Lung (tissue), 12 donors: ENCODE measurements around the gene CAMK1D. TPM values are rescaled to one million over a fixed set of nuclear protein-coding genes. Genes with fewer than 3 reads are reported as not detected.

Experiments
- ATAC-seq: fragments of 200-7000 bp; cut with Tn5 transposase; one replicate; pipeline ENCODE4 v1.9.1; 2020; ENCODE audit warnings: moderate number of reproducible peaks; ENCODE audit not compliant: insufficient read depth, low FRiP score
- DNase-seq, 3 donors: peaks; one replicate each; pipeline ENCODE4 v3.0.0-alpha.2; 2013 to 2017
- H3K27ac ChIP-seq, 2 donors: one replicate each; pipeline ENCODE4 v1.5.1; 2013; ENCODE audit warnings: mild to moderate bottlenecking in 2 of 2, moderate library complexity in 2 of 2, control low read depth in 1 of 2, inconsistent platforms in 1 of 2, low read depth in 1 of 2, low read length in 1 of 2
- H3K27me3 ChIP-seq, 3 donors: one replicate each; pipeline ENCODE4 v1.5.1; 2013; ENCODE audit warnings: low read length in 2 of 3; ENCODE audit not compliant: control insufficient read depth in 3 of 3, insufficient read depth in 3 of 3
- H3K36me3 ChIP-seq, 4 donors: one replicate each; pipeline ENCODE4 v1.5.1; 2013; ENCODE audit warnings: low read length in 4 of 4, mild to moderate bottlenecking in 1 of 4, moderate library complexity in 1 of 4; ENCODE audit not compliant: control insufficient read depth in 4 of 4, insufficient read depth in 4 of 4
- H3K4me1 ChIP-seq, 5 donors: one replicate each; pipeline ENCODE4 v1.5.1; 2013; ENCODE audit warnings: low read length in 5 of 5, mild to moderate bottlenecking in 2 of 5, moderate library complexity in 1 of 5; ENCODE audit not compliant: control insufficient read depth in 5 of 5, insufficient read depth in 5 of 5
- H3K4me3 ChIP-seq: one replicate; pipeline ENCODE4 v1.5.1; 2013; ENCODE audit warnings: mild to moderate bottlenecking, control low read depth, moderate library complexity
- H3K9ac ChIP-seq, 2 donors: one replicate each; pipeline ENCODE4 v1.5.1; 2013; ENCODE audit warnings: low read length in 2 of 2, control low read depth in 1 of 2; ENCODE audit not compliant: insufficient read depth in 1 of 2
- H3K9me3 ChIP-seq, 4 donors: one replicate each; pipeline ENCODE4 v1.5.1; 2013; ENCODE audit warnings: low read length in 3 of 4, mild to moderate bottlenecking in 1 of 4, moderate library complexity in 1 of 4; ENCODE audit not compliant: control insufficient read depth in 4 of 4, insufficient read depth in 3 of 4
- WGBS, 2 donors: extraction: QIAGEN DNeasy Blood & Tissue Kit; methylation state at CpG; one replicate each; pipeline ENCODE4 v1.1.7; 2013; 5-methylcytosine and 5-hydroxymethylcytosine counted together
- polyA plus RNA-seq, 2 donors: library from polyadenylated mRNA; stranded (reverse); fragments of 200-250 nt; gene quantifications; one replicate each; pipeline ENCODE4 v1.2.1, GENCODE V29; 2013
- total RNA-seq, 2 donors: library from RNA; depleted of rRNA in 1 of 2; stranded (reverse); fragments of >200 nt in 1 of 2; gene quantifications; one replicate each; pipeline ENCODE4 v1.2.1, GENCODE V29; 2014 to 2021
- TF ChIP-seq, protein P1 (sequence below): IDR thresholded peaks from 2 replicates; pipeline ENCODE4 v1.5.1; 2012; ENCODE audit warnings: mild to moderate bottlenecking; ENCODE audit errors: control extremely low read depth, extremely low read depth
- donor health status: control.
- donor health status: control.
- donor health status: Bipolar disorder and iron deficiency.
- donor health status: healthy.
- donor health status: DM: yes; HTN: yes; CAD: no.

The CAMK1D gene
- total and polyA plus RNA-seq, 4 donors = 3.2 to 37.4 (median 7.0) TPM

DNA sequence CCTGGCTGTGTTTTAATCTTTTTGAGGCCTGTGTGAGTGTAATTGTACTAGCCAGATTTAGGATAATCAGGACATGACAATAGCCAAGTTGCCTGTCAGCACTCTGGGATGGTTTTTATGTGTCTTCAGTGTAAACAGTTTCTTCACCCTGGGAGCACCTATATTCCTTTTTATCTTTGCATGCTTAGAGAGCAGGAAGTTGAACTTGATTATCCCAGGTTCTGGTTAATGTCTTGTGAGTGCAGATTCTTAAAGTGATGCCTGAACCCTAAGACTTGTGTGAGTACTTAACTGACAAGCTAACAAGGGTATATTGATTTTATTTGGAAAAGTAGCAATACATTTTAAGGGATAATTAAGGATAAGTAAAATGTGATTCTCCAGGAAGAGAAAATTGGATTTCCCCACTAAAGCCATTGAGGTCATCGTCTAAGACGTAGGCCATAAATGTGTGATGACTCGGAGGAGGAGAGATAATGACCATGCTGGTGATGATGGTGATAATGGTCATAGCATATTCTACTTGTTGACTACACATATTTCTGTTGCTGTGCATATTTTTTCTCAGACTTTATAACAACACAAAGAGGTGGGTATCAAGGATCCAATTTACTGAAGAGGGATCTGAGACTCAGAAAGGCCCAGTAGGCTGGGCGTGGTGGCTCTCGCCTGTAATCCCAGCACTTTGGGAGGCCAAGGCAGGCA lies 234.7 kb downstream of the CAMK1D start:
- DNase-seq (no peak), ATAC-seq (no peak)
- peaks cover 0 to 3% (median 0%) of the 10 kb centered on the region in 4 donors for H3K9me3 ChIP-seq
- 99% methylated on average over 5 of the region's 5 CpGs for WGBS, 2 donors
- H3K4me3 ChIP-seq = no peak overlapping the region
- TF ChIP-seq, protein P1, sequence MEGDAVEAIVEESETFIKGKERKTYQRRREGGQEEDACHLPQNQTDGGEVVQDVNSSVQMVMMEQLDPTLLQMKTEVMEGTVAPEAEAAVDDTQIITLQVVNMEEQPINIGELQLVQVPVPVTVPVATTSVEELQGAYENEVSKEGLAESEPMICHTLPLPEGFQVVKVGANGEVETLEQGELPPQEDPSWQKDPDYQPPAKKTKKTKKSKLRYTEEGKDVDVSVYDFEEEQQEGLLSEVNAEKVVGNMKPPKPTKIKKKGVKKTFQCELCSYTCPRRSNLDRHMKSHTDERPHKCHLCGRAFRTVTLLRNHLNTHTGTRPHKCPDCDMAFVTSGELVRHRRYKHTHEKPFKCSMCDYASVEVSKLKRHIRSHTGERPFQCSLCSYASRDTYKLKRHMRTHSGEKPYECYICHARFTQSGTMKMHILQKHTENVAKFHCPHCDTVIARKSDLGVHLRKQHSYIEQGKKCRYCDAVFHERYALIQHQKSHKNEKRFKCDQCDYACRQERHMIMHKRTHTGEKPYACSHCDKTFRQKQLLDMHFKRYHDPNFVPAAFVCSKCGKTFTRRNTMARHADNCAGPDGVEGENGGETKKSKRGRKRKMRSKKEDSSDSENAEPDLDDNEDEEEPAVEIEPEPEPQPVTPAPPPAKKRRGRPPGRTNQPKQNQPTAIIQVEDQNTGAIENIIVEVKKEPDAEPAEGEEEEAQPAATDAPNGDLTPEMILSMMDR = no peak
- H3K4me1 ChIP-seq = peaks cover 0 to 11% (median 0%) of the 10 kb centered on the region in 5 donors
- peaks cover 0 to 10% (median 0%) of the 10 kb centered on the region in 3 donors for H3K27me3 ChIP-seq
- H3K36me3 ChIP-seq = no peaks in the 10 kb centered on the region
- H3K27ac ChIP-seq = no peak overlapping the region
- H3K9ac ChIP-seq = no peak overlapping the region

DNA sequence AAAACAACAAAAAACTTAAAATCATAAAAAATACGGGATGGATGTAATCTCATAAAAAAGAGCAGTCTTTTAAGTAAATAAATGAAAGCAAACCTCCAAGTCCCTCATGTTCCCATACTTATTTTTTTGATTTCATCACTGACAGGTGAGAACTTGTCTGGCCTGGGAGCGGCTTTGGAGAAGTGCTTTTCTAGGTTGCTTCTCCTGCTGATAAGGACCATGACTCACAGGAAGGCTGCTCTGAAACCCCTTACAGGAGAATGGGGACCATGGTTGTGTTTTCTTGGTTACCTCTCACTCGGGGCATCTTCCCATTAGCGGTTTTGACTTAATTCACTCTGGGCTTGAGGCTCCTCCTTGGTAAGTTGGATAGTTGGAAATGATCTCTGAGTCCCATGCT lies 237.4 kb downstream of the CAMK1D start:
- Histone ChIP-seq H3K27me3 (peaks cover 0 to 14% (median 0%) of the 10 kb centered on the region in 3 donors), H3K4me3 (no peak overlapping the region), H3K36me3 (no peaks in the 10 kb centered on the region), H3K9ac (no peak overlapping the region), H3K9me3 (peaks cover 0 to 3% (median 0%) of the 10 kb centered on the region in 4 donors), H3K27ac (no peak overlapping the region), H3K4me1 (peaks cover 0 to 11% (median 0%) of the 10 kb centered on the region in 5 donors)
- TF ChIP-seq, protein P1 = no peak
- 84 to 85% methylated on average over 4 of the region's 4 CpGs for WGBS, 2 donors
- DNase-seq (no peak), ATAC-seq (no peak)

GRCh38 chr10:12587451-12587888 lies 238.1 kb downstream of the CAMK1D start:
- peaks cover 0 to 11% (median 0%) of the 10 kb centered on the region in 5 donors for H3K4me1 ChIP-seq
- TF ChIP-seq, protein P1 = no peak
- H3K9ac ChIP-seq = no peak overlapping the region
- 71% methylated on average over 4 of the region's 4 CpGs for WGBS, 2 donors
- no peaks in the 10 kb centered on the region for H3K36me3 ChIP-seq
- DNase-seq (no peak), ATAC-seq (no peak)
- peaks cover 0 to 14% (median 0%) of the 10 kb centered on the region in 3 donors for H3K27me3 ChIP-seq
- H3K9me3 ChIP-seq = peaks cover 0 to 3% (median 0%) of the 10 kb centered on the region in 4 donors
- no peak overlapping the region for H3K27ac ChIP-seq
- H3K4me3 ChIP-seq = no peak overlapping the region
